Measurements from ENCODE around the gene MKRN2OS.

MKRN2OS gene

DNA sequence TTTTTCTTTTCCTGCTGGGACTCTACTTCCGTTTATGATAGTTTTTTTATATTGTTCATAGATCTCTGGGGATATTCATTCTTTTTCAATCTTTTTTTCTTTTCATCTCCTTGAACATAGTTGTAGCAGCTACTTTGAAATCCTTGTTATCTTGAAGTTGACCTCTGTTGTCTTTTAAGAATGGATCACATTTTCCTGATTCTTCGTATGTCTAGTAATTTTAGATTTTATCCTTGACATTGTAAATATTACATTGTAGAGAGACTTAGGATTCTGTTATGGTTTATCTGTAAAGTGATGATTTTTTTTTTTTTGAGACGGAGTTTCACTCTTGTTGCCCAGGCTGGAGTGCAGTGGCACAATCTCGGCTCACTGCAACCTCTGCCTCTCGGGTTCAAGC, 32.1 kb upstream of the MKRN2OS start:
- Mint-ChIP-seq H3K27ac (no peak overlapping the region), H3K27me3 (no peaks in the 10 kb centered on the region), H3K4me3 (no peak overlapping the region), H3K4me1 (peaks cover 9% of the 10 kb centered on the region), H3K36me3 (peaks cover 82% of the 10 kb centered on the region), H3K9me3 (peaks cover 3% of the 10 kb centered on the region)
- ATAC-seq: no peak

DNA sequence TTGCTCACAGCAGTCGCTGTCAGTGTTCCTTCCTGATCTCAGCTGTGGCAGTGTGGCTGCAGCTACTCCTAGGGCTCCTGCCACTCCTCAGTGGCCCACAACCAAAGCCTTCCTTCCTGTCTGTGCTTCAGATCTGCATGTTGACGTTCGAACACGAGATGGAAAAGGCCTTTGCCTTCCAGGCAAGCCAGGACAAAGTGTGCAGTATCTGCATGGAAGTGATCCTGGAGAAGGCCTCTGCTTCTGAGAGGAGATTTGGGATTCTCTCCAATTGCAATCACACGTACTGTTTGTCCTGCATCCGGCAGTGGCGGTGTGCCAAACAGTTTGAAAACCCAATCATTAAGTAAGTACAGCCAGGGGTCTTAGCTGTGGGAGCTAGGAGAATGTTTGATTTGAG, 29.4 kb upstream of the MKRN2OS start:
- H3K36me3 Mint-ChIP-seq: peaks cover 90% of the 10 kb centered on the region
- no peaks in the 10 kb centered on the region for H3K27me3 Mint-ChIP-seq
- peaks cover 6% of the 10 kb centered on the region for H3K4me1 Mint-ChIP-seq
- H3K4me3 Mint-ChIP-seq: no peak overlapping the region
- H3K27ac Mint-ChIP-seq: no peak overlapping the region
- no peak for ATAC-seq
- peaks cover 3% of the 10 kb centered on the region for H3K9me3 Mint-ChIP-seq

DNA sequence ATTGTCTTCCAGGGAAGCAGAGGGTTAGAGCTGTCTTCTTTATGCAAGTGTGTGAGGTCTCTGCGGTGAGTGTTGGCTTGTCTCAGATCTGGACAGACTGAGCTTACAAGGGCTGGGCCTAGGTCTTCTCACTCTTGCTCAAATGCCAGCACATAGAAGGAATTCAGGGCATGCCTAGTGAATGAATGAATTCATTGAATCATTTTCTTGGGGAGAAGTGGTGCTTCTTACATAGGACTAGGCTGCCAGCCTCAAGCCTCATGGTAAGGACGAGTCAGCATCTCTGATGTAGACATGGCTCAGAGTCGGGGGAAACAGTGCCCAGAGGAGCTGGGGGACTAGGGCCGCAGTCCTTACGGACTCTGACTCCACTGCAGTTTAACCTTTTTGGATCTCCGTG, 28.8 kb upstream of the MKRN2OS start:
- Mint-ChIP-seq H3K4me1 (peaks cover under 1% of the 10 kb centered on the region), H3K27ac (no peak overlapping the region), H3K9me3 (peaks cover 3% of the 10 kb centered on the region), H3K27me3 (no peaks in the 10 kb centered on the region), H3K4me3 (no peak overlapping the region), H3K36me3 (peaks cover 88% of the 10 kb centered on the region)
- no peak for ATAC-seq

DNA sequence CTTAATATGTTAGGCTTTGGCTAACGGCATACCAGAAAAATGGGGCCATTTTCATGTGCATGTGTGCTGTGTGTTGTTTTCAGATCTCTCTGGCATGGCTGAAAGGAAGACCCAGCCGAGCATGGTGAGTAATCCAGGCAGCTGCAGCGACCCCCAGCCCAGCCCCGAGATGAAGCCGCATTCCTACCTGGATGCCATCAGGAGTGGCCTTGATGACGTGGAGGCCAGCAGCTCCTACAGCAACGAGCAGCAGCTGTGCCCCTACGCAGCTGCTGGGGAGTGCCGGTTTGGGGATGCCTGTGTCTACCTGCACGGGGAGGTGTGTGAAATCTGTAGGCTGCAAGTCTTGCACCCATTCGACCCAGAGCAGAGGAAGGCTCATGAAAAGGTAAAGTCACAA, 26.7 kb upstream of the MKRN2OS start:
- Mint-ChIP-seq H3K9me3 (peaks cover under 1% of the 10 kb centered on the region), H3K4me1 (no peaks in the 10 kb centered on the region), H3K4me3 (no peak overlapping the region), H3K27me3 (no peaks in the 10 kb centered on the region), H3K36me3 (peaks cover 82% of the 10 kb centered on the region), H3K27ac (no peak overlapping the region)
- no peak for ATAC-seq

DNA sequence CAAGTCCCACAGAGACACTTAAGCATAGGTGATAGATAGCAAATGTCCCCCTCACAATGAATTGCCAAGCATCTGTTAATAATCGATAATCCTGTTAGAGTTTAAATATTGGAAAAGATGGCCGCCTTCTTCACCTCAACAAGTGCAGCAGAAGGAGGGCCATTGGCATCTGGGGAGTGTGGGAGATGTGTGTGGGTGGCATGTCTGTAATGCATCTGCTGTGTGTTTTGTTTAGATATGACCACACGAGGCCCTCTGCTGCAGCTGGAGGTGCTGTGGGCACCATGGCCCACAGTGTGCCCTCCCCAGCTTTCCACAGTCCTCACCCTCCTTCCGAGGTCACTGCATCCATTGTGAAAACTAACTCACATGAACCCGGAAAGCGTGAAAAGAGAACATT, 24.5 kb upstream of the MKRN2OS start:
- Mint-ChIP-seq H3K4me3 (no peak overlapping the region), H3K27ac (no peak overlapping the region), H3K36me3 (peaks cover 81% of the 10 kb centered on the region), H3K9me3 (peaks cover 8% of the 10 kb centered on the region), H3K4me1 (peaks cover 2% of the 10 kb centered on the region), H3K27me3 (no peaks in the 10 kb centered on the region)
- no peak for ATAC-seq

DNA sequence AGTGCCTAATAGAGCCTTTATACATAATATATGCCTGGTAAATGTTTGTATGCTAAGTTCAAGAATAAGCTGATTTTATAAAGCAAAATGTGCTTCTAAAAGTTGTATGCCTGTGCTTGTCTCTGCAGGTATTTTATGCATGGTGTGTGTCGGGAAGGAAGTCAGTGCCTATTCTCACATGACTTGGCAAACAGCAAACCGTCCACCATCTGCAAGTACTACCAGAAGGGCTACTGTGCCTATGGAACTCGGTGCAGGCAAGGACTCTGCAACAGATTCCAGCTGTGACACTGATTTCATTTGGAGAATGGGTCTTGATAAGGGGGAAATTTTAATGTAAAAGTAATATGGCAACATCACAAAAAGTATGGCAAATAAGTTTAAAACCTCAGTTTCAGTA, 23.4 kb upstream of the MKRN2OS start:
- Mint-ChIP-seq H3K27me3 (no peaks in the 10 kb centered on the region), H3K36me3 (peaks cover 76% of the 10 kb centered on the region), H3K4me3 (no peak overlapping the region), H3K4me1 (peaks cover 8% of the 10 kb centered on the region), H3K9me3 (peaks cover 11% of the 10 kb centered on the region), H3K27ac (no peak overlapping the region)
- ATAC-seq: no peak

DNA sequence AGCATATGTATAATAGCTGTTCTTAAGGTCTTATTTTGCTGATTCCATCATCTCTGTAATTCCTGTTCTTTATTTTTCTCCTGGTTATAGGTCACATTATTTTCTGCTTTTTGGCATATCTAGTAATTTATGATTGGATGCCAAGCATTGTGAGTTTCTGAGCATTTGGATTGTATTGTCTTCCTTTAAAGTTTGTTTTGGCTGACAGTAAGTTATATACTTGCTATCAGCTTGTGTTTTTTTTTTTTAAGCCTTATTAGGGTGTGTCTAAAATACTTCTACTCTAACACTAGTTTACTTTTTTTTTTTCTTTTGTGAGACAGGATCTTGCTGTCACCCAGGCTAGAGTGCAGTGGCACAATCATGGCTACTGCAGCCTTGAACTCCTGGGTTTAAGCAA, 21.7 kb upstream of the MKRN2OS start:
- no peak overlapping the region for H3K4me3 Mint-ChIP-seq
- H3K27me3 Mint-ChIP-seq: no peaks in the 10 kb centered on the region
- ATAC-seq: no peak
- peaks cover 63% of the 10 kb centered on the region for H3K36me3 Mint-ChIP-seq
- peaks cover 11% of the 10 kb centered on the region for H3K9me3 Mint-ChIP-seq
- H3K27ac Mint-ChIP-seq: no peak overlapping the region
- H3K4me1 Mint-ChIP-seq: peaks cover 9% of the 10 kb centered on the region

DNA sequence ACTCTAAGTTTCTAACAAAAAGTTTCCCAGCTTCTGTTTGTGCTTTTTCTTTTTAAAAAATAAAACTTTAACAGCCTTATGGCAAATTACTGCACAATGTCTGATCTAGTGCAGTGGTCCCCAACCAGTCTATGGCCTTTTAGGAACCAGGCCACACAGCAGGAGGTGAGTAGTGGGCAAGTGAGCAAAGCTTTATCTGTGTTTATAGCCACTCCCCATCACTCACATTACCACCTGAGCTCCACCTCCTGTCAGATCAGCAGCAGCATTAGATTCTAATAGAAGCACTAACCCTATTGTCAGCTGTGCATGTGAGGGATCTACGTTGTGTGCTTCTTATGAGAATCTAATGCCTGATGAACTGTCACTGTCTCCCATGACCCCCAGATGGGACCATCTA, 17.2 kb upstream of the MKRN2OS start:
- Mint-ChIP-seq H3K4me1 (peaks cover 55% of the 10 kb centered on the region), H3K27me3 (no peaks in the 10 kb centered on the region), H3K36me3 (peaks cover 31% of the 10 kb centered on the region), H3K27ac (no peak overlapping the region), H3K4me3 (no peak overlapping the region), H3K9me3 (peaks cover 11% of the 10 kb centered on the region)
- no peak for ATAC-seq

DNA sequence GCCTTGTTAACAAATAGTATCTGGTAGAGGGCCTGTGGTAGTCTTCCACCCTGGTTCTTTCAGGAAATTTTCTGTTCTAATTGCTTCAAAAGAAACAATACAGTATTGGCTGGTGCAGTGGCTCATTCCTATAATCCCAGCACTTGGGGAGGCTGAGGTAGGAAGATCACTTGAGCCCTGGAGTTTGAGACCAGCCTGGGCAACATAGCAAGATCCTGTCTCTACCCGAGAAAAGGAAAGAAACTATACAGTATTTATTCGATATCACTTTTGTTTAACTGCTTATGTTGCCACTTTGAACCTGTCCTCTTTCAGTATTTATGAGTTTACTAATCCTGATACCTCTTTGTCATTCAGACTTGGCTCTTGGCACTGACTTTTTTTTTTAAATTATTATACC, 16.1 kb upstream of the MKRN2OS start:
- Mint-ChIP-seq H3K27ac (peak overlapping the region; percentile 41), H3K9me3 (peaks cover 7% of the 10 kb centered on the region), H3K4me1 (peaks cover 59% of the 10 kb centered on the region), H3K27me3 (no peaks in the 10 kb centered on the region), H3K36me3 (peaks cover 20% of the 10 kb centered on the region), H3K4me3 (no peak overlapping the region)
- ATAC-seq: no peak

DNA sequence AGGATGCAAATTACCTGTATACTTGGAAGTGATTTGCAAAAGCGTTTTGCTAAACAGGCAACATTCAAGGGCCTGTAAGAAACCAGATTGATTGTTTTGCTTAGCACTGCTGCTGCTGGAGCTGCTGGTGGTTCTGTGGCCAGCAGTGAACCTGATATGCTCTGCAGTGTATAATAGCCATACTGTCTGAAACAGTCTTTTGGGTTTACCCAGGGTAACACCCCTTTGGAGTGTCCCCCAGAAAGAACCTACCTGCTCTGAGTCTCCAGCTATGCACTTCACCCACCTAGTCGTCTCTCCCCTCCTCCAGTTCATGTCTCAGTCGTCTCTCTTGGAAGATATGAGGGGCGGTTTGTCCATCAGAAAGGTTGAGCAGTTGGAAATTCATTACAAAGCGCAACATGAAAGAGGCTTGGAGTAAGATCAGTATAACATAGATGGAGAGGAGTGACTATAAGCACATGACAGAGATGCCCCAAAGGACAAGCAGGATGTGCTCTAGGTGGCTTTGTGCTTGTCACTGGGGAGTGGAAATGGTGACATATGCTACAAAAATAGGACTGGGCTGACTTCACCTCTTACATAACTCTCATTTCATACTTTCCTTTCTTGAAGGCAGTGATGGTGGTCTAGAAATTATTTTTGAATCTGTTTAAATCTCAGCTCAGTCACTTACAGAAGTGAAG, 15.3 kb upstream of the MKRN2OS start:
- Mint-ChIP-seq H3K27me3 (peaks cover 2% of the 10 kb centered on the region), H3K36me3 (peaks cover 14% of the 10 kb centered on the region), H3K27ac (peak overlapping the region; percentile 41), H3K4me3 (peak overlapping the region; percentile 19), H3K4me1 (peaks cover 67% of the 10 kb centered on the region), H3K9me3 (peaks cover 3% of the 10 kb centered on the region)
- peak; percentile 59 for ATAC-seq

DNA sequence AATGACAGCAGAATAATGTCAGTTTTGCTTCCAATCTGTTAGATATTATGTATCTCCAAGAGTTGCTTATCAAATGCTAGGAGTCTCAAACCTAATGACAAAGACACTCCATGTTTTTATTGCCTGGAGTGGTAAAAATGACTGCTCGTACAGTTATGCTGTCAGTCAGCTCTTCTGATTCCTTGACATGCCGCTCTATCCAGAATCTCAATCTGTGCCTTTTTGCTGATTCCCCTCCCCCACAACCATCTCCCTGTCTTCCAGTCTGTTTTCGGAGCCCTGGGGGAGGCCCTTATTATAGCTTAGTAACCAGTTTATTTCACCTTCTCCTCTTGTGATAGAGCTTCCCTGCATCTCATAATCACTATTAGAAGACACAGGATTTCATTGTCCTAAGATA, 14.2 kb upstream of the MKRN2OS start:
- H3K4me1 Mint-ChIP-seq: peaks cover 67% of the 10 kb centered on the region
- H3K4me3 Mint-ChIP-seq: no peak overlapping the region
- H3K9me3 Mint-ChIP-seq: no peaks in the 10 kb centered on the region
- H3K27ac Mint-ChIP-seq: no peak overlapping the region
- H3K27me3 Mint-ChIP-seq: peaks cover 13% of the 10 kb centered on the region
- H3K36me3 Mint-ChIP-seq: peaks cover 2% of the 10 kb centered on the region
- no peak for ATAC-seq

DNA sequence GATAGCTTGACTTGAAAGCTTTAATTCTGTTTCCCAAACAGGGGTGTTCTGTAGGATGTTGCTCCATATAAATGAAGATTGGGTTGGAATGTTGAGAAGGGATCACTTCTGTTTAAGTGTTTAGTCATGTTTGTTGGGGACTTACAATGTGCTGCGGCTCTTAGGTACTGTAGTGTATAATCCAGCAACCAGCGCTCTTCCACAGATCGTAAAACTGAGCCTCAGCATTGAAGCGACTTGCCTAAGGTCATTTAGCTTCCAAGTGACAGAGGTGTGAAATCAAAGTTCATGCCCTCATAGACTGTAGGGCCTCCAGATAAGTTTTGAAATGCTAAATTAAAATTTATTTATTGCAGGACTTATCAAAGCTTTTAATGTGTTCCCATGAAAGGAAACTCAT, 13.4 kb upstream of the MKRN2OS start:
- H3K27me3 Mint-ChIP-seq: peaks cover 22% of the 10 kb centered on the region
- H3K4me3 Mint-ChIP-seq: peak overlapping the region; percentile 26
- no peaks in the 10 kb centered on the region for H3K9me3 Mint-ChIP-seq
- peaks cover 69% of the 10 kb centered on the region for H3K4me1 Mint-ChIP-seq
- ATAC-seq: no peak
- H3K27ac Mint-ChIP-seq: peak overlapping the region; percentile 42
- H3K36me3 Mint-ChIP-seq: no peaks in the 10 kb centered on the region

DNA sequence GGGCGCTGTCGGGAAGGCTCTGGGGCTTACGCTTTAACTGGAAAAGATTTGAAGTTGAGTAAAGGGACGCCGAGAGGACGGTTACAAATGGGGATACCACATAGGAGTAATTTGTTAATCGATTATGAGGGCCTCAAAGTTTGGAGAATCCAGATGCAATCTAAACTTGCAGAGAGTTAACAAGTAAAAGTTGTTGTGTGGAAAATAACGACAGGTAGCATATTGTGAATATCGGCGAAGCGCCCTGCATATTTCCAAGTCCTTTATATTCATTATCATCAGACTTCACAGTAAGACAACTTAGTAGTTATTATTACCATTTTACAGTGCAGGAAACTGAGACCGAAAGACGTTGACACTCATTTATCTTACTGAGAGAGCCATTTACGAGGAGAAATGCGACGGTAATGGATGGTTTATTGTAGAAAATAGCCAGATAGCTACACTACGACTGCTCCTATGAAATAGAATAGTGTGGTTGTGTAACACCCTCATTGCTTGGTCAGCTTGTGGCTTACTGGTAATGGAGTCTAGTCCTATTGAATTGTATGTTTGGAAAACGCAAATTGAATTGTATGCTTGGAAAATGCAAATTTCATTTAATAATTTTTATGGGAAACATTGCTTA, 12.3 kb upstream of the MKRN2OS start:
- H3K4me1 Mint-ChIP-seq: peaks cover 72% of the 10 kb centered on the region

DNA sequence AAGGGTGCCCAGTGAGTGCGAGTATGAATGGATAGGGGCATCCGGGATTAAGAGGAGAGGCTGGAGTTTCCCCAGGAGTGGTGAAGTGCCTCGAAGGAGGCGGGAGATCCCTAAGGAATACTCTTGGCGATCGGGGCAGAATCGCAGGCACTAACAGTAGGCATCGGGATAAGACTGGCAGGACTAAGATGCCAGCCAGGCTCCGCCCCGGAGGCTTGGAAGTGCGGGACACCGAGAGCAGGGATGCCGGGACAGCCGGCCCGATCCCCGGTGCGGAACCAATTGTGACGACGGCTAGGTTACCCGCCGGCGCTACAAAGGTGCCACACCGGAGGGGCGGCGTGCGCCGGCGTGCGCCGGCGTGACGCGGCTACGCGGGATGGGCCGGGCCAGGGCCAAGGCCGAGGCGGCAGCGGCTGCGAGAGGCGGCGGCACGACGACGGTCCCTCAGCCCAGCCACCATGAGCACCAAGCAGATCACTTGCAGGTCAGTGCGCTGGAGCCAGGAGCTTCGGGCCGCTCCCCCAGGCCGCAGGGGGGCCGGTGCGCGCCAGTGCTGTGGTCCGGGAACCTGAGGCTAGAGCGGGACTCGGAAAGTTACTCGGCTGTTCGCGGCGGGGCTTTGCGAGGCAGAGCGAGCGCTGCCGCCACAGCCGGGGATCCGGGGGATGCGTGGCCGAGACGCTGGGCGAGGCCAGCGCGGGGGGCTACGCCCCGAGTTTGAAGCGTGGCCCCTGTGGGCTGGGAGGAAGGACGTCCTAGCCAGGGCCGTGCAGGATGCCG, 11.6 kb upstream of the MKRN2OS start, which contains the start of gene MKRN2:
Gene MKRN2, plus strand, starts transcription at position 398 of the 783 bp plus-strand sequence. Its CDS starts 64 bp downstream, at position 462.
- peak within 1 kb of the TSS; percentile 75 for H3K27ac Mint-ChIP-seq
- peaks cover 70% of the 10 kb centered on the region for H3K4me1 Mint-ChIP-seq
- H3K36me3 Mint-ChIP-seq: no peaks in the 10 kb centered on the region
- H3K27me3 Mint-ChIP-seq: peaks cover 32% of the 10 kb centered on the region
- no peaks in the 10 kb centered on the region for H3K9me3 Mint-ChIP-seq
- H3K4me3 Mint-ChIP-seq: peak within 1 kb of the TSS; percentile 91
- peak; percentile 98 for ATAC-seq

More for the DNA sequence above, 12.3 kb upstream of the MKRN2OS start:
- Mint-ChIP-seq H3K27me3 (peaks cover 32% of the 10 kb centered on the region), H3K4me3 (peak overlapping the region; percentile 91), H3K27ac (peak overlapping the region; percentile 75), H3K9me3 (no peaks in the 10 kb centered on the region), H3K36me3 (no peaks in the 10 kb centered on the region)
- no peak for ATAC-seq

DNA sequence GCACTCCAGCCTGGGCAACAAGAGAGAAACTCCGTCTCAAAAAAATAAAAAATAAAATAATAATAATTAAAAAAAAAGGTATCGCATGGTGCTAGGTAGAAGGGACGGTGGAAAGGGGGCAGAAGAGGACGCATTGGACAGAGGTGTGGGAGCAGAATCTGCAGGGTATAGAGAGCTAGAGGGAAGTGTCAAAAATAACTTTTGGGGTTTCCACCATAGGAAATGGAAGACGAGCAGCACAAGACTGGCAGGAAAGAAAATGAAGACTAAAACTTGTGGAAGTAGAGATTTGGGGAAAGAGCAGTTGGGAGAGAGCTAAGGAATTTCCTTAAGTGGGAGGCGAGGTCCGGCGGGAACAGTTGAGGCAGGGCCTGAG, 11.0 kb upstream of the MKRN2OS start:
- ATAC-seq: peak; percentile 46
- H3K27ac Mint-ChIP-seq: peak overlapping the region; percentile 75
- H3K9me3 Mint-ChIP-seq: no peaks in the 10 kb centered on the region
- H3K36me3 Mint-ChIP-seq: no peaks in the 10 kb centered on the region
- peaks cover 64% of the 10 kb centered on the region for H3K4me1 Mint-ChIP-seq
- H3K4me3 Mint-ChIP-seq: peak overlapping the region; percentile 91
- H3K27me3 Mint-ChIP-seq: peaks cover 32% of the 10 kb centered on the region

Measured in stimulated activated memory B cell treated with anti-CD40 and anti-IgM and Interleukin-4, amounts not matched to agents 10 μg/mL and 1 μg/mL and 100 μg/mL, for 72 hours (primary cell).